HUES6 (cell line): ENCODE data around the gene SRC.
A peak's percentile ranks its signal among the peaks of the same experiment; 100 is the strongest.

Experiments used
- H3K27ac ChIP-seq: 2 replicates; pipeline ENCODE4 v1.7.0; 2013; ENCODE audit warnings: low read depth, mild to moderate bottlenecking, low read length, inconsistent platforms
- H3K27me3 ChIP-seq: 2 replicates; pipeline ENCODE4 v1.6.1; 2013; ENCODE audit warnings: low read length; ENCODE audit not compliant: control insufficient read depth, insufficient read depth
- H3K36me3 ChIP-seq: 2 replicates; pipeline ENCODE4 v1.6.1; 2013; ENCODE audit warnings: low read length; ENCODE audit not compliant: control insufficient read depth, insufficient read depth
- H3K4me1 ChIP-seq: 2 replicates; pipeline ENCODE4 v1.6.1; 2013; ENCODE audit warnings: low read length; ENCODE audit not compliant: control insufficient read depth, insufficient read depth
- H3K4me3 ChIP-seq: 2 replicates; pipeline ENCODE4 v1.5.1; 2013; ENCODE audit warnings: low read depth, low read length
- H3K9ac ChIP-seq: one replicate; pipeline ENCODE4 v1.6.1; 2013; ENCODE audit warnings: mild to moderate bottlenecking, low read length
- H3K9me3 ChIP-seq: 2 replicates; pipeline ENCODE4 v1.6.1; 2013; ENCODE audit warnings: low read depth, low read length; ENCODE audit not compliant: control insufficient read depth, insufficient read depth

Gene SRC

GRCh38 chr20:37401930-37402675 is 56.2 kb downstream of the SRC start:
- Histone ChIP-seq H3K27ac (no peak overlapping the region), H3K4me1 (peaks cover 15% of the 10 kb centered on the region), H3K36me3 (peaks cover 59% of the 10 kb centered on the region), H3K4me3 (no peak overlapping the region), H3K27me3 (no peaks in the 10 kb centered on the region), H3K9ac (no peak overlapping the region), H3K9me3 (no peaks in the 10 kb centered on the region)

- Histone ChIP-seq H3K4me3 (no peak overlapping the region), H3K4me1 (peaks cover 14% of the 10 kb centered on the region), H3K9me3 (no peaks in the 10 kb centered on the region), H3K27me3 (no peaks in the 10 kb centered on the region), H3K27ac (no peak overlapping the region), H3K36me3 (peaks cover 50% of the 10 kb centered on the region), H3K9ac (no peak overlapping the region)
These were observed 57.4 kb downstream of the SRC start for GRCh38 chr20:37403107-37404033.

- Histone ChIP-seq H3K27me3 (no peaks in the 10 kb centered on the region), H3K9me3 (no peaks in the 10 kb centered on the region), H3K4me3 (no peak overlapping the region), H3K36me3 (peaks cover 40% of the 10 kb centered on the region), H3K4me1 (peaks cover 23% of the 10 kb centered on the region), H3K27ac (no peak overlapping the region), H3K9ac (no peak overlapping the region)
These were observed 58.5 kb downstream of the SRC start for GRCh38 chr20:37404461-37404890.

- no peaks in the 10 kb centered on the region for H3K9me3 ChIP-seq
- no peak overlapping the region for H3K27ac ChIP-seq
- H3K9ac ChIP-seq: no peak overlapping the region
- peaks cover 33% of the 10 kb centered on the region for H3K36me3 ChIP-seq
- no peak overlapping the region for H3K4me3 ChIP-seq
- peaks cover 23% of the 10 kb centered on the region for H3K4me1 ChIP-seq
- no peaks in the 10 kb centered on the region for H3K27me3 ChIP-seq
These were observed 59.5 kb downstream of the SRC start for GRCh38 chr20:37405351-37405897.

DNA sequence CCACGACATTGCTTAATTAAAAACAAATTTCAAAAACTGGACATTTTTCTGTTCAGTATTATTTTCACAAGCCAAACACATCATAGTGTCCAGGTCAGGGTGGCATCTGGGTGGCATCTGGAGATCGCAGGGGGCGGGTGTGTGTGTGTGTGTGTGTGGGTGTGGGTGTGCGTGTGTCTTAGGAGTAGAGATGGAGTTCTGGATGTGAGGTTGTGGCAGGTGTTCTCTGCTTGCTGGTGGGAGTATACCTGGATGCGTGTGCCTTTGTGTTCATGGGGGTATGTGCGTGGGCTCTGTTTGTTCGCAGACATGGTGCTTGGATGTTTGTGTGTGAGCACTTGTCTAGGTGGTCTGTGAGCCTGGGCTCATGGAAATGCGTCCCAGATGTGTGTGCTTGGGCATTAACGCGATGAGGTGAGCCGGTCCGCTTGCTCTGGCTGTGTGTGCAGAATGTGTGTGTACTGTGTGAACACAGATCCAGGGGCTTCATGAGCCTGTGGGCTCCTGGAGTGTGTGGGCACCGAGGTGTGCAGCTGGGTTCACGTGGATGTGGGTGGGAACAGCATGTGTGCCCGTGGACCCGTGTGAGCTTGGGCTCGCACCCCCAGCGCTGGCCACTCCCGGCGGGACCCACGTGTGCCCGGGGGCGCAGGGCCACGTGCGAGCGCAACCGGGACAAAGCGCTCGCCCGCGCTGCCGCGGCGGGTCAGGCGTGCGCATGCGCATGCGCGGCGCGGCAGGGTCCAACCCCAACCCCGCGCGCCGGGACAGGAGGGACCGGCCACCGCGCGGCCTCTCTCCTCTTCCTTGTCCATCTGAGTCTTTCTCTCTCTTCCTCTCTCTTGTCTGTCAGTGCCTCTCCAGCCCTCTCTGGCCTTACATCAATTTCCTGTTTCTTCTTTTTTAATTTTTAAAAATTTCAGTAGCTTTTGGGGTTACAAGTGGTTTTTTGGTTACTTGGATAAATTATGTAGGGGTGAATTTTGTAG is 60.4 kb downstream of the SRC start:
- H3K27ac ChIP-seq: no peak overlapping the region
- H3K9me3 ChIP-seq: no peaks in the 10 kb centered on the region
- peaks cover 29% of the 10 kb centered on the region for H3K36me3 ChIP-seq
- no peaks in the 10 kb centered on the region for H3K27me3 ChIP-seq
- peaks cover 29% of the 10 kb centered on the region for H3K4me1 ChIP-seq
- peak overlapping the region; percentile 43 for H3K4me3 ChIP-seq
- H3K9ac ChIP-seq: peak overlapping the region; percentile 48

DNA sequence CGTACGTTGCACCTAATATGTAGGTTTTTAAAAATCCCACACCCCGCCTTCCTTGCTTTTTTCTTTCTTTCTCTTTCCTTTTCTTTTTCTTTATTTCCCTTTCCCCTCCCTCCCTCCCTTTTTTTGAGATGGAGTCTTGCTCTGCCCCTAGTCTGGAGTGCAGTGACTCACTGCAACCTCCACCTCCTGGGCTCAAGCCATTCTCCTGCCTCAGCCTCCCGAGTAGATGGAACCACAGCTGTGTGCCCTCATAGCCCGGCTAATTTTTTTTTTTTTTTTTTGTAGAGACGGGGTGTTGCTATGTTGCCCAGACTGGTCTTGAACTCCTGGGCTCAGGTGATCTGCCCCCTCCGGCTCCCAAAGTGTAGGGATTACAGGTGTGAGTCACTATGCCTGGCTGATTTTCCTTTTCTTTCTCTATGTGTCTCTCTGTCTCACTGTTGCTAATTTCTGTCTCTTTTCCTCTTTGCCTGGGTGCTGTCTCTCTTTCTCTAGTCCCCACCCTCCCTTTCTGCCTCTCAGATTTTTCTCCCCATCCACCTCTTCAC is 61.2 kb downstream of the SRC start:
- H3K9ac ChIP-seq: no peak overlapping the region
- peak overlapping the region; percentile 43; the same call in 1 of the 2 replicates for H3K4me3 ChIP-seq
- H3K27ac ChIP-seq: no peak overlapping the region
- 0 out of 2 replicates have a peak, but pooled peaks cover 2% of the 10 kb centered on the region for H3K27me3 ChIP-seq
- peaks cover 21% of the 10 kb centered on the region for H3K36me3 ChIP-seq
- H3K9me3 ChIP-seq: no peaks in the 10 kb centered on the region
- H3K4me1 ChIP-seq: peaks cover 35% of the 10 kb centered on the region

DNA sequence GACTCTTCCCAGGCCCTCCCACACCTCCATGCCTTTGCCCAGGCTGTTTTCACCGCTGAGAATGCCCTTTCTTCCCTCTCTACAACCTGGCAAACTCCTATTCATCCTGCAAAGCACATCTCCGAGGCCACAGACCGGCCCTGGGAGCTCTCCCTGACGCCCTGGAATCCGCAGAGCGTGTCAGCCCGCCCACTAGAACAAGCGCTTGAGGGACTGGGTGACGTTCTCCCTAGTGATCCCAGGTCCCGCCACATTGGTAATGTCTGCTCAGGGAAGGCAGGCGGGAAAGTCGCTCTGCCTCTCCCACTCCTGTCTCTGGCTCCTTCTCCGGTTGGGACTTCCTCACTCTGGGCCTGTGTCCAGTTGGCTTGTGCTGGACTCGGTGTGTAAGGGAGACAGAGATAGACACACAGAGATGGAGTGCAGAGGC is 61.6 kb downstream of the SRC start:
- Histone ChIP-seq H3K9me3 (no peaks in the 10 kb centered on the region), H3K9ac (peak overlapping the region; percentile 19), H3K4me3 (no peak overlapping the region), H3K27ac (no peak overlapping the region), H3K4me1 (peaks cover 40% of the 10 kb centered on the region), H3K36me3 (peaks cover 16% of the 10 kb centered on the region), H3K27me3 (0 out of 2 replicates have a peak, but pooled peaks cover 3% of the 10 kb centered on the region)

- Histone ChIP-seq H3K36me3 (peaks cover 6% of the 10 kb centered on the region), H3K27me3 (peaks cover 12% of the 10 kb centered on the region), H3K4me1 (peaks cover 46% of the 10 kb centered on the region), H3K4me3 (no peak overlapping the region), H3K9ac (no peak overlapping the region), H3K27ac (no peak overlapping the region), H3K9me3 (no peaks in the 10 kb centered on the region)
These were observed 62.6 kb downstream of the SRC start for GRCh38 chr20:37408302-37409193.

DNA sequence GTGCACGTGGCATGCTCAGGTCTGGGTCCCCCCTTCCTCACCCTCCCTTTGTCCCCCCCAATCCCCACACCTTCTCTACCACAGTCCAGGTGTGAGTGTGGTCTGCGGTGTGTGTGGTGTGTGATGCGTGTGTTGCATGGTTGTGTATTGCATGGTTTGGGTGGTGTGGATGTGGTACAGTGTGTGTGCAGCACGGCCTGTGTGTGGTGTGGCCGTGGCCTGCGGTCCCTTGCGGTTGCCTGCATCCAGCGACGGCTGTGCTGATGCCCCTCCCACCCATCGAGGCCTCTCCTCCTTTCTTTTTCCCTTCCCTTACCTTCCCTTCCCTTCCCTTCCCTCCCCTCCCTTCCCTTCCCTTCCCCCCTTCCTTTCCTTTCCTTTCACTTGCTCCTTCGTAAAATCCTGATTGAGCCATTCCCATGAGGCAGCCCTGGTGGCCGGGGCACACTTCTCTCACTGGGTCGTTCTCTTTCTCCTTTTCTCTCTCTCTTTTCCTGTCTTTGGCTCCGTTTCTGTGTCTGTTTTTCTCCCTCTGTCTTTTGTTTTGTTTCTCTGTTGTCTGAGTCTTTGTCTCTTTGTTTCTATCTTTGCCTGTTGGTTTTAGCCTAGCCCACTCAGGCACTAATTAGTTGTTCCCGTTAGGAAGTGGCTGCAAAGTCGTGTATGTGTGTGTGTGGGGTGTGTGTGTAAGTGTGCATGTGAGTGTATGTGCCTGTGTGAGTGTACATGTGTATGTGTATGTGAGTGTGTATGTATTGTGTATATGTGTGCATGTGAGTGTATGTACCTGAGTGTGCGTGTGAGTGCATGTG is 65.7 kb downstream of the SRC start:
- no peaks in the 10 kb centered on the region for H3K36me3 ChIP-seq
- no peak overlapping the region for H3K27ac ChIP-seq
- H3K27me3 ChIP-seq: peaks cover 36% of the 10 kb centered on the region
- 0 out of 2 replicates have a peak overlapping the region, but pooled peaks have one; percentile 11 for H3K4me3 ChIP-seq
- H3K9me3 ChIP-seq: no peaks in the 10 kb centered on the region
- peaks cover 59% of the 10 kb centered on the region for H3K4me1 ChIP-seq
- no peak overlapping the region for H3K9ac ChIP-seq
